ENCODE results near the gene CTNND2.

The CTNND2 gene

GRCh38 chr5:11897781-11898180 is 6.5 kb downstream of the CTNND2 start:
- H3K27me3 Mint-ChIP-seq, result peaks cover 14% of the 10 kb centered on the region
- H3K4me3 Mint-ChIP-seq, result no peak overlapping the region
- H3K27ac Mint-ChIP-seq, result no peak overlapping the region
- H3K36me3 Mint-ChIP-seq (ENCODE audit: low read depth), result no peaks in the 10 kb centered on the region
- H3K4me1 Mint-ChIP-seq (ENCODE audit: low read depth), result no peaks in the 10 kb centered on the region
- peaks cover 19% of the 10 kb centered on the region for H3K9me3 Mint-ChIP-seq
- DNase-seq, result no peak

GRCh38 chr5:11894992-11895391 is 9.3 kb downstream of the CTNND2 start:
- Mint-ChIP-seq H3K9me3 (peaks cover 17% of the 10 kb centered on the region), H3K4me3 (no peak overlapping the region), H3K36me3 (ENCODE audit: low read depth) (no peaks in the 10 kb centered on the region), H3K27me3 (no peaks in the 10 kb centered on the region), H3K27ac (no peak overlapping the region), H3K4me1 (ENCODE audit: low read depth) (no peaks in the 10 kb centered on the region)
- no peak for DNase-seq

GRCh38 chr5:11892832-11893231 is 11.4 kb downstream of the CTNND2 start:
- Mint-ChIP-seq H3K36me3 (ENCODE audit: low read depth) (no peaks in the 10 kb centered on the region), H3K4me3 (no peak overlapping the region), H3K9me3 (peaks cover 19% of the 10 kb centered on the region), H3K4me1 (ENCODE audit: low read depth) (no peaks in the 10 kb centered on the region), H3K27ac (no peak overlapping the region), H3K27me3 (no peaks in the 10 kb centered on the region)
- no peak for DNase-seq

GRCh38 chr5:11890777-11891176 is 13.5 kb downstream of the CTNND2 start:
- no peak for DNase-seq
- H3K4me3 Mint-ChIP-seq, result no peak overlapping the region
- H3K9me3 Mint-ChIP-seq, result peaks cover 13% of the 10 kb centered on the region
- no peaks in the 10 kb centered on the region for H3K36me3 Mint-ChIP-seq (ENCODE audit: low read depth)
- no peaks in the 10 kb centered on the region for H3K4me1 Mint-ChIP-seq (ENCODE audit: low read depth)
- no peak overlapping the region for H3K27ac Mint-ChIP-seq
- H3K27me3 Mint-ChIP-seq, result no peaks in the 10 kb centered on the region

- H3K27me3 Mint-ChIP-seq, result no peaks in the 10 kb centered on the region
- H3K9me3 Mint-ChIP-seq, result peaks cover 19% of the 10 kb centered on the region
- H3K27ac Mint-ChIP-seq, result no peak overlapping the region
- no peak overlapping the region for H3K4me3 Mint-ChIP-seq
- H3K36me3 Mint-ChIP-seq (ENCODE audit: low read depth), result no peaks in the 10 kb centered on the region
- no peak for DNase-seq
- no peaks in the 10 kb centered on the region for H3K4me1 Mint-ChIP-seq (ENCODE audit: low read depth)
These were observed 16.0 kb downstream of the CTNND2 start for GRCh38 chr5:11888221-11888620.

- H3K9me3 Mint-ChIP-seq, result peaks cover 8% of the 10 kb centered on the region
- no peak for DNase-seq
- no peaks in the 10 kb centered on the region for H3K27me3 Mint-ChIP-seq
- H3K4me3 Mint-ChIP-seq, result no peak overlapping the region
- H3K4me1 Mint-ChIP-seq (ENCODE audit: low read depth), result no peaks in the 10 kb centered on the region
- no peak overlapping the region for H3K27ac Mint-ChIP-seq
- no peaks in the 10 kb centered on the region for H3K36me3 Mint-ChIP-seq (ENCODE audit: low read depth)
These were observed 25.4 kb downstream of the CTNND2 start for GRCh38 chr5:11878814-11879213.

- no peak overlapping the region for H3K27ac Mint-ChIP-seq
- no peaks in the 10 kb centered on the region for H3K4me1 Mint-ChIP-seq (ENCODE audit: low read depth)
- H3K36me3 Mint-ChIP-seq (ENCODE audit: low read depth), result no peaks in the 10 kb centered on the region
- H3K4me3 Mint-ChIP-seq, result no peak overlapping the region
- DNase-seq, result no peak
- H3K27me3 Mint-ChIP-seq, result no peaks in the 10 kb centered on the region
- H3K9me3 Mint-ChIP-seq, result peaks cover 2% of the 10 kb centered on the region
These were observed 30.7 kb downstream of the CTNND2 start for GRCh38 chr5:11873587-11873986.

GRCh38 chr5:11869203-11869602 is 35.0 kb downstream of the CTNND2 start:
- Mint-ChIP-seq H3K27ac (no peak overlapping the region), H3K4me1 (ENCODE audit: low read depth) (no peaks in the 10 kb centered on the region), H3K4me3 (no peak overlapping the region), H3K9me3 (peaks cover 6% of the 10 kb centered on the region), H3K36me3 (ENCODE audit: low read depth) (no peaks in the 10 kb centered on the region), H3K27me3 (no peaks in the 10 kb centered on the region)
- no peak for DNase-seq

- H3K36me3 Mint-ChIP-seq (ENCODE audit: low read depth), result no peaks in the 10 kb centered on the region
- no peaks in the 10 kb centered on the region for H3K4me1 Mint-ChIP-seq (ENCODE audit: low read depth)
- H3K4me3 Mint-ChIP-seq, result no peak overlapping the region
- no peak for DNase-seq
- H3K27me3 Mint-ChIP-seq, result no peaks in the 10 kb centered on the region
- no peak overlapping the region for H3K27ac Mint-ChIP-seq
- peaks cover 4% of the 10 kb centered on the region for H3K9me3 Mint-ChIP-seq
These were observed 40.3 kb downstream of the CTNND2 start for GRCh38 chr5:11863911-11864310.

- H3K27me3 Mint-ChIP-seq, result no peaks in the 10 kb centered on the region
- no peaks in the 10 kb centered on the region for H3K36me3 Mint-ChIP-seq (ENCODE audit: low read depth)
- H3K4me3 Mint-ChIP-seq, result no peak overlapping the region
- no peak for DNase-seq
- no peak overlapping the region for H3K27ac Mint-ChIP-seq
- H3K9me3 Mint-ChIP-seq, result no peaks in the 10 kb centered on the region
- H3K4me1 Mint-ChIP-seq (ENCODE audit: low read depth), result no peaks in the 10 kb centered on the region
These were observed 46.9 kb downstream of the CTNND2 start for GRCh38 chr5:11857391-11857790.

- no peaks in the 10 kb centered on the region for H3K4me1 Mint-ChIP-seq (ENCODE audit: low read depth)
- no peak for DNase-seq
- H3K27ac Mint-ChIP-seq, result no peak overlapping the region
- H3K4me3 Mint-ChIP-seq, result no peak overlapping the region
- no peaks in the 10 kb centered on the region for H3K9me3 Mint-ChIP-seq
- H3K36me3 Mint-ChIP-seq (ENCODE audit: low read depth), result no peaks in the 10 kb centered on the region
- no peaks in the 10 kb centered on the region for H3K27me3 Mint-ChIP-seq
These were observed 49.3 kb downstream of the CTNND2 start for GRCh38 chr5:11854936-11855335.

- no peak overlapping the region for H3K27ac Mint-ChIP-seq
These were observed 50.5 kb downstream of the CTNND2 start for GRCh38 chr5:11853796-11854195.

GRCh38 chr5:11853140-11853539 is 51.1 kb downstream of the CTNND2 start:
- Mint-ChIP-seq H3K27me3 (no peaks in the 10 kb centered on the region), H3K4me3 (no peak overlapping the region), H3K36me3 (ENCODE audit: low read depth) (no peaks in the 10 kb centered on the region), H3K4me1 (ENCODE audit: low read depth) (no peaks in the 10 kb centered on the region), H3K27ac (no peak overlapping the region), H3K9me3 (no peaks in the 10 kb centered on the region)
- DNase-seq, result no peak

More at GRCh38 chr5:11853796-11854195, 50.5 kb downstream of the CTNND2 start:
- no peak overlapping the region for H3K4me3 Mint-ChIP-seq
- H3K27me3 Mint-ChIP-seq, result no peaks in the 10 kb centered on the region
- DNase-seq, result no peak
- no peaks in the 10 kb centered on the region for H3K4me1 Mint-ChIP-seq (ENCODE audit: low read depth)
- no peaks in the 10 kb centered on the region for H3K9me3 Mint-ChIP-seq
- no peaks in the 10 kb centered on the region for H3K36me3 Mint-ChIP-seq (ENCODE audit: low read depth)

- Mint-ChIP-seq H3K9me3 (no peaks in the 10 kb centered on the region), H3K4me1 (ENCODE audit: low read depth) (no peaks in the 10 kb centered on the region), H3K27ac (no peak overlapping the region), H3K36me3 (ENCODE audit: low read depth) (no peaks in the 10 kb centered on the region), H3K4me3 (no peak overlapping the region), H3K27me3 (no peaks in the 10 kb centered on the region)
- no peak for DNase-seq
These were observed 51.5 kb downstream of the CTNND2 start for GRCh38 chr5:11852717-11853087.

GRCh38 chr5:11851965-11852716 is 52.1 kb downstream of the CTNND2 start:
- no peak overlapping the region for H3K27ac Mint-ChIP-seq
- no peaks in the 10 kb centered on the region for H3K9me3 Mint-ChIP-seq
- H3K27me3 Mint-ChIP-seq, result no peaks in the 10 kb centered on the region
- no peaks in the 10 kb centered on the region for H3K36me3 Mint-ChIP-seq (ENCODE audit: low read depth)
- H3K4me3 Mint-ChIP-seq, result no peak overlapping the region
- no peaks in the 10 kb centered on the region for H3K4me1 Mint-ChIP-seq (ENCODE audit: low read depth)
- no peak for DNase-seq

GRCh38 chr5:11851416-11851815 is 52.8 kb downstream of the CTNND2 start:
- DNase-seq, result no peak
- Mint-ChIP-seq H3K36me3 (ENCODE audit: low read depth) (no peaks in the 10 kb centered on the region), H3K4me3 (no peak overlapping the region), H3K4me1 (ENCODE audit: low read depth) (no peaks in the 10 kb centered on the region), H3K27ac (no peak overlapping the region), H3K27me3 (no peaks in the 10 kb centered on the region), H3K9me3 (no peaks in the 10 kb centered on the region)
